Panc1 (cell line): Measurements from ENCODE around the gene MSI2. TPM values are rescaled to one million over a fixed set of nuclear protein-coding genes. Genes with fewer than 3 reads are reported as not detected.

Experiments
- ATAC-seq: fragments of 200-7000 bp; cut with Tn5 transposase; 2 replicates; pipeline ENCODE4 v1.9.1; 2020; ENCODE audit warnings: mild to moderate bottlenecking, moderate library complexity
- BruUV-seq: library from RNA; stranded (reverse); fragments of 400-500 nt; replicated peaks from 2 replicates; lab custom pipeline; 2021; lab: Mats Ljungman, UMichigan
- CTCF ChIA-PET: fragments of 300-600 bp; sonication (Branson Sonifier 250); formaldehyde crosslinking; loops from one replicate; lab custom pipeline; 2022; ENCODE audit warnings: antibody characterized with exemption; lab: Charles Lee
- POLR2A ChIA-PET: fragments of 300-600 bp; sonication (Branson Sonifier 250); formaldehyde crosslinking; loops from one replicate; lab custom pipeline; 2022; ENCODE audit warnings: antibody characterized with exemption; lab: Charles Lee
- DNase-seq: peaks from one replicate; pipeline ENCODE4 v3.0.0-alpha.2; 2010; ENCODE audit warnings: low read depth, low spot score
- H3K27ac ChIP-seq: 2 replicates; pipeline ENCODE4 v1.5.1; 2011; ENCODE audit warnings: mild to moderate bottlenecking, low read length, inconsistent platforms
- H3K27me3 ChIP-seq: fragments of 200-500 bp; sonication (Bioruptor generic); 2 replicates; pipeline ENCODE4 v1.6.0; 2014; ENCODE audit warnings: low read length, inconsistent platforms; ENCODE audit not compliant: control insufficient read depth, insufficient read depth
- H3K36me3 ChIP-seq: fragments of 200-500 bp; sonication (Bioruptor generic); 2 replicates; pipeline ENCODE4 v1.5.1; 2014; ENCODE audit warnings: inconsistent platforms, mild to moderate bottlenecking, low read length, moderate library complexity; ENCODE audit not compliant: control insufficient read depth, insufficient read depth
- H3K4me1 ChIP-seq: 2 replicates; pipeline ENCODE4 v1.5.1; 2011; ENCODE audit warnings: inconsistent platforms, mild to moderate bottlenecking, low read length, moderate library complexity; ENCODE audit not compliant: control insufficient read depth, insufficient read depth
- H3K4me3 ChIP-seq, 2 experiments: 2 replicates each; pipeline ENCODE4 v1.5.1; 2011 to 2012; ENCODE audit warnings: low read depth in 2 of 2, low read length in 2 of 2, mild to moderate bottlenecking in 2 of 2, inconsistent platforms in 1 of 2, moderate library complexity in 1 of 2
- H3K9me3 ChIP-seq: fragments of 200-500 bp; sonication (Bioruptor generic); 2 replicates; pipeline ENCODE4 v1.5.1; 2014; ENCODE audit warnings: low read depth, mild to moderate bottlenecking, inconsistent platforms, low read length, moderate library complexity; ENCODE audit not compliant: control insufficient read depth, insufficient read depth
- CTCF ChIP-seq: fragments of 450-650 bp; IDR thresholded peaks from 2 replicates; pipeline ENCODE4 v1.5.1; 2017; ENCODE audit warnings: mild to moderate bottlenecking
- POLR2AphosphoS5 ChIP-seq: IDR thresholded peaks from 2 replicates; pipeline ENCODE4 v1.6.1; 2012; ENCODE audit warnings: mild to moderate bottlenecking, low read depth, low read length, moderate library complexity
- REST ChIP-seq, 2 experiments: IDR thresholded peaks; 2 replicates each; pipeline ENCODE4 v1.6.1; 2011 to 2012; ENCODE audit warnings: low read depth in 2 of 2, control low read depth in 1 of 2, low read length in 1 of 2, mild to moderate bottlenecking in 1 of 2, moderate library complexity in 1 of 2; ENCODE audit not compliant: insufficient read depth in 1 of 2
- SIN3A ChIP-seq: IDR thresholded peaks from 2 replicates; pipeline ENCODE4 v1.6.1; 2012; ENCODE audit warnings: low read depth, mild to moderate bottlenecking, low read length, moderate library complexity, borderline replicate concordance; ENCODE audit not compliant: insufficient read depth
- TCF7L2 ChIP-seq: IDR thresholded peaks from 2 replicates; pipeline ENCODE4 v1.6.1; 2011; ENCODE audit warnings: mild to moderate bottlenecking, low read depth, low read length, inconsistent platforms
- in situ Hi-C: cut with HindIII; loops from 2 replicates; pipeline ENCODE4 v1.10.0; 2016; ENCODE audit warnings: low sequenced_read_pairs, low pct_unique_long_range_greater_than_20kb
- intact Hi-C: fragments of 100-400 bp; cut with micrococcal nuclease; formaldehyde crosslinking; loops from one replicate; pipeline ENCODE4 v1.10.0; 2022; ENCODE audit not compliant: unreplicated experiment
- total RNA-seq: library from RNA; stranded (reverse); gene quantifications from one replicate; pipeline ENCODE4 v1.2.1, GENCODE V29; 2021; ENCODE audit not compliant: unreplicated experiment

The MSI2 gene
- total RNA-seq, 1 experiment from 2014 or later = 38.5 TPM

GRCh38 chr17:57550668-57551315 lies 294.5 kb downstream of the MSI2 start:
- DNase-seq = no peak
- ATAC-seq = no peak
- intact Hi-C loops = no loop called here
- in situ Hi-C loops = no loop called here
- no peaks in the 10 kb centered on the region for H3K27me3 ChIP-seq
- BruUV-seq = no TSS peak
- CTCF ChIA-PET = no interaction called here
- H3K4me1 ChIP-seq = no peaks in the 10 kb centered on the region
- no peaks in the 10 kb centered on the region for H3K9me3 ChIP-seq
- H3K4me3 ChIP-seq = no peak overlapping the region
- no peak for TF ChIP-seq TCF7L2
- TF ChIP-seq CTCF = no peak
- no peak for TF ChIP-seq POLR2AphosphoS5
- no peak for TF ChIP-seq REST (IDR thresholded peaks at IDR 0.05; ENCODE audit: insufficient read depth in 1 of 2, low read depth in 2 of 2, low read length in 1 of 2)
- TF ChIP-seq SIN3A = no peak
- no peaks in the 10 kb centered on the region for H3K36me3 ChIP-seq
- H3K27ac ChIP-seq = no peak overlapping the region
- POLR2A ChIA-PET = interaction anchor here (0.6 kb wide), 1 partner anchor 342 kb away, joined by 3 read pairs; no protein-coding TSS in a partner anchor

- Histone ChIP-seq H3K4me1 (no peaks in the 10 kb centered on the region), H3K9me3 (no peaks in the 10 kb centered on the region), H3K27ac (no peak overlapping the region), H3K36me3 (no peaks in the 10 kb centered on the region), H3K27me3 (no peaks in the 10 kb centered on the region), H3K4me3 (no peak overlapping the region)
- in situ Hi-C loops (no loop called here), intact Hi-C loops (no loop called here)
- DNase-seq (no peak), ATAC-seq (no peak)
- CTCF ChIA-PET = interaction anchor here (0.6 kb wide), 1 partner anchor 561 kb away, joined by 3 read pairs; no protein-coding TSS in a partner anchor
- no TSS peak for BruUV-seq
- TF ChIP-seq POLR2AphosphoS5 = no peak
- no peak for TF ChIP-seq REST (IDR thresholded peaks at IDR 0.05; ENCODE audit: insufficient read depth in 1 of 2, low read depth in 2 of 2, low read length in 1 of 2)
- TF ChIP-seq TCF7L2 = no peak
- no peak for TF ChIP-seq CTCF
- no peak for TF ChIP-seq SIN3A
- POLR2A ChIA-PET = interaction anchor here (0.6 kb wide), 1 partner anchor 343 kb away, joined by 3 read pairs; no protein-coding TSS in a partner anchor
Observed at GRCh38 chr17:57551321-57552079, 295.2 kb downstream of the MSI2 start.
